DMS114 treated with DMSO at 0.1 percent for 48 hours (cell line): Measurements from ENCODE around the gene C19orf25.
A peak's percentile ranks its signal among the peaks of the same experiment; 100 is the strongest.
"Not testable (repeated sequence)": the region's sequence is repeated elsewhere in the genome, so short reads cannot be mapped to it uniquely, and the experiment has no call there.

Experiments
- DNase-seq: peaks from one replicate; lab custom pipeline; 2025; ENCODE audit not compliant: unreplicated experiment; lab: John Stamatoyannopoulos, UW

Gene C19orf25

DNA sequence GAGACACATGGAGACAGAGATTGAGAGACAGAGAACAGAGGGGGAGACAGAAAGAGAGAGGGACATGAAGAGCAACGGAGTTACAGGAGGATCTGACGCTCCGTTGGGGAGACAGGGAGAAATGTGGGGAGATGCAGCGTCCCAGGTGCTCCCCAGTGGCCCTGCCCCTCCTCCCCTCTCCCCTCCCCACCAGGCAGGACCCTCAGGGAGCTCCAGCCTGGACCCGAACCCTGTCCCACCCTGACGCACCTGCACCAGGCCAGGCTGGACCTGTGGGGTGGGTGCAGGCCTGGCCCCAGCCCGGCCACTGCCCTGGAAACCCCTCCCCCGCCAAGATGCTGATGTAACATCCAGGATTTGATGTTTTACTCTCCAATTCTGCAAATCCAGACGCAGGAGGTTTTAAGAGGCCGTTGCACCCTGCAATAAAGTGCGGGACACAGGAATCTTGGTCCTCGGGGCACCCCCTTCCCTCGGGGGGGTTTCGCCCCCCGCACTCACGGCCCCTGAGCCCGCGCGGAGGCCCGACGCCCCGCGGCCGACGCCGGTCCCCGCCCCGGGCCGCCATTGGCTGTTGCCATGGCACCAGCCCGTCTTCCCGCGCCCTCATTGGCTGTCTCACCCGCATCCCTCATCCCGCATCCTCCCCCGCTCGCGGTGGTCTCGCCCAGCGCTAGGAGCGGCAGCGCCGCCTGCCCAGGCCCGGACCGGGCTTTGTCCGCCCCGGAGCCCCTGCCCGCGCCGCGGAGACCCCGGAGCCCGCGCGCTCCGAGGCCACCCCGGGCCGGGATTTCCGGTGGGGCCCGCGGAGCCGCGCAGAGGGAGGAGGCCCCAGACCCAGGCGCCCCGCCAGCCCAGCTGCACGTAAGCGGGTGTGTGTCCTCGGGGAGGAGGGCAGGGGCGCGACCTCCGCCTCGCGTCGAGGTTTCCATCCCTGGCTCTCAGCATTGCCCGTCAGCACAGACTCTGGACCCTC lies 29.3 kb downstream of the C19orf25 start, which contains the start of gene APC2:
APC2 (plus strand) TSS at position 655 of the 976 bp plus-strand sequence. CDS start 2,881 bp downstream, outside the sequence.
- DNase-seq: peak; percentile 21

GRCh38 chr19:1447944-1448343 lies 31.1 kb downstream of the C19orf25 start:
- DNase-seq: no peak

- DNase-seq: no peak
These were observed 31.5 kb downstream of the C19orf25 start for GRCh38 chr19:1447504-1447903.

DNA sequence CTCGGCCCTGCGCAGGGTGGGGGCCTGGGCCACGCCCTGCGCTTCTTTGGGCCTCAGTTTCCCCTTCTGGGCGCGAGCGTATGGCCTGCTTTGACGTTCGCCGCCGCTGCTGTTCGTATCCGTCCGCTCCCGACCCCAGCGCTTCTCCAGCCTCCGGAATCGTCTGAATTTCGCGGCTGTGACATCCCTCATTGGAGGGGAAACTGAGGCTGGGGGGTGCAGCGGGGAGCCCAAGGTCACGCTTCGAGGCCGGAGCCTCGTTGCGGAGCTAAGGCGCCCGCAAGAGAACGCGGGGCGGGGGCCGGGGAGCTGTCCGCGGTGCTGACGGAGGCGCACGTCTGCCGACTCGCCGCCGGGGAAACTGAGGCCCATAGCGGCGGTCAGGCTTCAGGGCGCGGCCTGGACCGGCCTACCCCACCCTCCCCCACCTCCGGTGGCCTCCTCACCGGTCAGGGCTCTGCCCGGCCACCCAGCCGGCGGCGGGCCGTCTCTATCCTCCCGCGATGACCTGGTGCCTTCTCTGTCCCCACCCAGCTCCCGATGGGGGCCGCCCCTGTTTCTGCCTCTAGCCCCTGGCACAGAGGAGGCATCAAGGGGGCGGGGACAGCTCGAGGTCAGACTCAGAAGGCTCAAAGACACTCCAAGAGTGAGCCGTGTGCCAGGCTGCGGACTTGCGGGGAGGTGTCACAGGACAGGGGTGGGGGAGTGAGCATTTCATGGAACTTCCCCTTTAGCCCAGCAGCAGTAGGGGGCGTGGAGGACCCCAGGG lies 32.1 kb downstream of the C19orf25 start:
- DNase-seq: no peak

- DNase-seq: peak; percentile 14
These were observed 32.9 kb downstream of the C19orf25 start for GRCh38 chr19:1445932-1446712.

DNA sequence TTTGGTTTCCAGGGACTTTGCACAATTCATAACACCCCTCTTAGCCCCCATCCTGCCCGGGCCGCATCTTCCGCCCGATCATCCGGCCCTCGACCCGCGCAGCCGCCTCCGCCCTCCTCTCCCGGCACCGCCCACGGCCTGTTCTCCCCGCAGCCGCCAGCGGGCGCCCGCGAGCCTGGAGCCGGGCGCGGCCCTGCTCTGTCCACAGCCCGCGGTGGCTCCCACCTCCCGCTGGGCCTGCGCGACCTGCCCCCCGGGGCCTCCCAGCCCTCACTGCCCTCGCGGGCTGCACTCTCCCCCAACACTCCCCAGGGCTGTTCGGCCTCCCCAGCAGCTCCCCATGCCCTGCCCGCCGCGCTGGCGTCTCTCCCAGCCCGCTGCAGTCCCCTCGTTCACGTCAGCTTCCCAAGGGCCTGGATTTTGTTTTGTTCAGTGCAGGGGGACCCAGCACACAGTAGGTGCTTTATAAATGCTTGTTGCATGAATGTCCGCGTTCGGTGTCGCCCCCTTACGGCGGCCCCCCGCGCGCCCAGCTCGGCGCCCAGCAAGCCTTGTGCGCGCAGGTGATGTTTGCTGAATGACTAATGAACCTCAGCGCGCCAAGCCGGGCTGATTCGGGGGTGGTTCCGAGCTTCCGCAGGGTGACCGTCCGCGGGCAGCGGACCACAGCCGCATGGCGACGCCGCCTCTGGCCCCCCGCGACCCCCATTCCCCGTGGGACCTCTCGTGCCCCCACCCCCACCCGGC lies 33.7 kb downstream of the C19orf25 start:
- DNase-seq: peak; percentile 23

DNA sequence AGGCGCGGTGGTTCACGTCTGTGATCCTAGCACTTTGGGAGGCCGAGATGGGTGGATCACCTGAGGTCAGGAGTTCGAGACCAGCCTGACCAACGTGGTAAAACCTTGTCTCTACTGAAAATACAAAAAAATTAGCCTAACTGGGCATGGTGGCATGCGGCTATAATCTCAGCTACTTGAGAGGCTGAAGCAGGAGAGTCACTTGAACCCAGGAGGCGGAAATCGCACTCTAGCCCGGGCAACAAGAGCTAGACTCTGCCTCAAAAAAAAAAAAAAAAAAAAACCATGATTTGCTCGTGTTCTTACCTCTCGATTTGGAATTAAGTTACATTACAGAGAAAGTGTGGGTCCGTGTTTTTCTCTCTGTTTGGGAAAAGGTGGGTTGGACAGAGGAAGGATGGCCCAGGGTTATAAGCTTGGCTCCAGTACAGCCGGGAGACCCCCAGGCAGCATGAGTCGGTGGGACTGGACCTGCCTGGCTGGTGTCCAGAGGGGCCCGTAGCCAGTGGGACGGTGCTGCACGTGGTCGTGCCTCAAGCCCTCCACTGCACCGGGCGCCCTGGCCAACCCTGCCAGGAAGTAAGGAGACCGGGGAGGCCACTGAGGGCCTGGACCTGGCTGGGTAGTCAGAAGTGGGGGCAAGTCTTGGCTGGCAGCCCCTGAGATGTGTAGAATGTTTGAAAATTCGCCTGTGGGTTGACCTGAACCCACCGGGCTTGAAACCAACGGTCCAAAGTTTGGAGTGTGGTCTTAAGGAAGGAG lies 37.2 kb downstream of the C19orf25 start:
- DNase-seq: no peak

DNA sequence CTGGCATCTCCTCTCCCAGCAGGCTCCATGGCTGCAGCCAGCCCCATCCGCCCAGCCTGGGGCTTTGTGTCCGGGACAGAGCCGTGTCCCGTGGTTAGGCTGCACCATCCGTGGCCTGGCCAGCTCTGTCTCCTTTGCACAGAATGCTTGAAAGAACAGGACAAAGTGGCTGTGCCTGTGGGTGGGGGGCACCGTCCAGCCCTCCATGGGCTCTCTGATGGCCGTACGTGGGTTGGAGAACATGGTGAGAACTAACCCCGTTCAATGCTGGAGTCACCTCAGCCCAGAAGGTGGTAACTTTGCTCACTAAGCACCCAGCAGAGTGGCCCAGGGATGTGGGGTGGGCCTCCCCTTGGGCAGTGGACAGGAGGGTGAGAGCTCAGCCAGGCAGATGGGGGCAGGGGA lies 38.0 kb downstream of the C19orf25 start:
- no peak for DNase-seq

DNA sequence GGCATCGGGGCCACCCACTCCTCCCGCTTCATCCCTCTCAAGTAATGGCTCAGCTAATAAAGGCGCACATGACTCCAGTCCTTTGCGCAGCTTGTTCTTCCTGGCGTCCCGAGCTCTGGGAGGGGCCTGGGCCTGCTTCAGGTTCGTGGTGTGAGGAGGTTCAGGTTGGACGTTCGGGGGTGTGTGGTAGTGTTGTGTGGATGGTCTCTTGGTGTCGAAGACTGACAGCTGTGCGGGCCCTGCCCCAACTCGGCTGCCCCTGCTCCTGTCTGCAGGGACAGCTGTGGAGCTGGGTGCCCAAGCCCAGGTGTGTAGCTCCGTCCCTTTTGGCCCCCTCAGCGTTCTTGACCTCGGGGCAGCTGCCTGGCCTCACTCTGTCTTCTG lies 38.6 kb downstream of the C19orf25 start:
- no peak for DNase-seq

GRCh38 chr19:1439525-1440417 lies 39.2 kb downstream of the C19orf25 start:
- not testable (repeated sequence) for DNase-seq

GRCh38 chr19:1438933-1439354 lies 40.1 kb downstream of the C19orf25 start:
- no peak for DNase-seq

GRCh38 chr19:1438035-1438932 lies 40.7 kb downstream of the C19orf25 start, which contains the start of gene RPS15:
TSS of gene RPS15 (plus strand) at chr19:1438396. CDS start at chr19:1438426, 30 bp downstream.
- peak; percentile 71 for DNase-seq

- no peak for DNase-seq
These were observed 41.4 kb downstream of the C19orf25 start for GRCh38 chr19:1437609-1438008.

DNA sequence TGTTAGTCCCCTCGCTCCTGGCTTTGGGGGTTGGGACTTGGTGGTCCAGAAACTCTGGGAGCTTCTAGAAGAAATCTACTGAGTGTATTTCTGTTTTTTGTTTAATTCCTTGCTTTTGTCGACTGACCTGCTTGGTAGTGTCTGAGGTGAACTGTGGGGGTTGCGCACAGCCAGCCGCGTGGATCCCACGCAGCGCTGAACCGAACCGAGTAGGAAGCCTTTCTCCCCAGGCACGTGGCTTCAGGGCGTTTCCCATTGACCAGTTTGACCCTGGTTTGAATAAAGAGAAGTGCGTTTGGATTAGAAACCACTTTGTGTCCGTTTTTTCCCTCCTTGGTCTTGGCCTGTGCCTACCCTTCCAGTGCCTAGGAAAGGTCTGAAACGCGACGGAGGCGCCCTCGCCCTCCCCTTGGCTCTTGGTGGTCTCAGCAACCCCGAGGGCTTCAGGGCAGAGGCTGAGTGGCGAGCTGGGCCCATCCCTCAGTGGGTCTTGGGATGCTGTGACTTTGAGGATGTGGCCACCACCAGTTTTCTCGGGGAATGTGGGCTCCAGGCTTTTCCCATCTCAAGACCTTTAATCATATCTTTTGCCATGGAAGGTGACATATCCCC lies 43.5 kb downstream of the C19orf25 start:
- DNase-seq: no peak

- DNase-seq: no peak
These were observed 44.4 kb downstream of the C19orf25 start for GRCh38 chr19:1434577-1435060.

DNA sequence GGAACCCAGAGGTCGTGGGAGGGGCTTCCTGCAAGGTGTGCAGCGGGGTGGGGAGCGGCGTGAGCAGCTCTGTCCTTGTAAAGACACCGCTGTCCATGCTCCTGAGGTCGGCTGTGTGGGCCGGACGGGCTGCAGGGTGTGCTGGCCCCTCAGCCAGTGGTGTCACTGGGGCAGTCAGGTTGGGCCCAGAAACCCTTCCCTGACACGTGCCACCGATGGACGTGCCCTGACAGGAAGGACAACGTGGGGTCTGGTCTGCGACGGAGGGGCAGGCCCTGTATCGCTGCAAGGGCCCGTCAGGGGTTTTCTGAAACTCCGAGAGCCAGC lies 45.0 kb downstream of the C19orf25 start:
- DNase-seq: no peak
